ENCODE data around the gene SLC6A7. TPM values are rescaled to one million over a fixed set of nuclear protein-coding genes. Genes with fewer than 3 reads are reported as not detected.

The SLC6A7 gene
- polyA plus RNA-seq, 1 of the 3 experiments (the other 2 are of a cell fraction): not detected

DNA sequence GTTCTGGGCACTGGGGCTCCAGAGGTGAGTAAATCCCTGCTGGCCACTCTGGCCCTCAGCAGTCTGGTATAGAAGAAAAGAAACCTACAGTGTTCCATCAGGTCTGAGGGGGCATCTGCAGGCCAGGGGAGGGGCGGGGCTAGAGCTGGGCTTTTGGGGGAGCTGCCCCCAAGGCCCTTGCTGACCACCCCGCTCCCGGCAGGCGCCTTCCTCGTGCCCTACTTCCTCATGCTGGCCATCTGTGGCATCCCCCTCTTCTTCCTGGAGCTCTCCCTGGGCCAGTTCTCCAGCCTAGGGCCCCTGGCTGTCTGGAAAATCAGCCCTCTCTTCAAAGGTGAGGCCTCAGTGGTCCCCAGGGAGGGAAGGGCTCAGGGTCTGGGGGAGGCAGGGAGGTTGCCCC, 6.7 kb downstream of the SLC6A7 start:
- no peaks in the 10 kb centered on the region for H3K79me2 ChIP-seq (ENCODE audit: insufficient read depth)
- H3K9ac ChIP-seq: no peak overlapping the region
- H3K9me2 ChIP-seq: no peaks in the 10 kb centered on the region
- CTCF ChIA-PET: interaction anchor here (0.7 to 4.8 kb wide), 5 partner anchors 14 to 76 kb away, joined by 3 to 22 read pairs (median 5); no protein-coding TSS in a partner anchor
- no peak overlapping the region for H3K27ac ChIP-seq (ENCODE audit: low read depth in 2 of 2, low read length in 1 of 2)
- H3F3A ChIP-seq (replicated peaks; ENCODE audit: insufficient read depth): no peaks in the 10 kb centered on the region
- TF ChIP-seq, protein P1, sequence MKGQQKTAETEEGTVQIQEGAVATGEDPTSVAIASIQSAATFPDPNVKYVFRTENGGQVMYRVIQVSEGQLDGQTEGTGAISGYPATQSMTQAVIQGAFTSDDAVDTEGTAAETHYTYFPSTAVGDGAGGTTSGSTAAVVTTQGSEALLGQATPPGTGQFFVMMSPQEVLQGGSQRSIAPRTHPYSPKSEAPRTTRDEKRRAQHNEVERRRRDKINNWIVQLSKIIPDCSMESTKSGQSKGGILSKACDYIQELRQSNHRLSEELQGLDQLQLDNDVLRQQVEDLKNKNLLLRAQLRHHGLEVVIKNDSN (IDR thresholded peaks at IDR 0.05; ENCODE audit: borderline replicate concordance, low read depth): no peak
- TF ChIP-seq RFX5 (IDR thresholded peaks at IDR 0.05; ENCODE audit: low read length) (no peak), NFIC (IDR thresholded peaks at IDR 0.05; ENCODE audit: borderline replicate concordance) (no peak), FOSL2 (IDR thresholded peaks at IDR 0.05; ENCODE audit: borderline replicate concordance, low read depth) (no peak)
- no peak for DNase-seq
- WGBS (ENCODE audit: low lambda C conversion rate): 13% methylated on average over 4 of the region's 5 CpGs
- no peaks in the 10 kb centered on the region for H3K36me3 ChIP-seq (replicated peaks in 1 of 2; ENCODE audit: control insufficient read depth in 1 of 2, insufficient read depth in 2 of 2, low read length in 1 of 2)
- no peak overlapping the region for H2AFZ ChIP-seq (ENCODE audit: low read depth)
- peaks cover 10% of the 10 kb centered on the region; the same call in 1 of the 2 replicates for H3K27me3 ChIP-seq (ENCODE audit: insufficient read depth)
- H3K4me1 ChIP-seq (ENCODE audit: control insufficient read depth in 1 of 2, insufficient read depth in 2 of 2, low read depth in 1 of 2, low read length in 1 of 2): no peaks in the 10 kb centered on the region; a peak in 1 of 4 replicates
- POLR2A ChIA-PET: no interaction called here
- no peak overlapping the region for H3K4me3 ChIP-seq (ENCODE audit: low read depth in 2 of 2, low read length in 1 of 2)
- H3K9me3 ChIP-seq: no peaks in the 10 kb centered on the region
- no peaks in the 10 kb centered on the region for H4K20me1 ChIP-seq (ENCODE audit: insufficient read depth)
- no peak overlapping the region for H3K4me2 ChIP-seq

DNA sequence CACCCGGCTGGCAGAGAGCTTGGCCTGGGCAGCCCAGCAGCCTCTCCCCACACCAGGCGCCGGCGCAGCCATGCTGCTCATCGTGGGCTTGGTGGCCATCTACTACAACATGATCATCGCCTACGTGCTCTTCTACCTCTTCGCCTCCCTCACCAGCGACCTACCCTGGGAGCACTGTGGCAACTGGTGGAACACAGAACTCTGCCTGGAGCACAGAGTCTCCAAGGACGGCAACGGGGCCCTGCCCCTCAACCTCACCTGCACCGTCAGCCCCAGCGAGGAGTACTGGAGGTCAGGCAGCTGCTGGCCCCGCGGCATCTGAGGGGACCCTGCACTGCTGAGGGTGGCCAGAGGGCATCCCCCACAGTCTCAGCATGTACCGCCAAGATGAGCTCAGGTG, 7.1 kb downstream of the SLC6A7 start:
- no peaks in the 10 kb centered on the region; a peak in 1 of 4 replicates for H3K4me1 ChIP-seq (ENCODE audit: control insufficient read depth in 1 of 2, insufficient read depth in 2 of 2, low read depth in 1 of 2, low read length in 1 of 2)
- no peak overlapping the region for H3K27ac ChIP-seq (ENCODE audit: low read depth in 2 of 2, low read length in 1 of 2)
- H2AFZ ChIP-seq (ENCODE audit: low read depth): no peak overlapping the region
- H3K4me2 ChIP-seq: no peak overlapping the region
- H3K9me3 ChIP-seq: no peaks in the 10 kb centered on the region
- no peak for TF ChIP-seq MEF2A (IDR thresholded peaks at IDR 0.05; ENCODE audit: borderline replicate concordance, low read depth)
- TF ChIP-seq, protein P2, sequence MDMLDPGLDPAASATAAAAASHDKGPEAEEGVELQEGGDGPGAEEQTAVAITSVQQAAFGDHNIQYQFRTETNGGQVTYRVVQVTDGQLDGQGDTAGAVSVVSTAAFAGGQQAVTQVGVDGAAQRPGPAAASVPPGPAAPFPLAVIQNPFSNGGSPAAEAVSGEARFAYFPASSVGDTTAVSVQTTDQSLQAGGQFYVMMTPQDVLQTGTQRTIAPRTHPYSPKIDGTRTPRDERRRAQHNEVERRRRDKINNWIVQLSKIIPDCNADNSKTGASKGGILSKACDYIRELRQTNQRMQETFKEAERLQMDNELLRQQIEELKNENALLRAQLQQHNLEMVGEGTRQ (IDR thresholded peaks at IDR 0.05; ENCODE audit: borderline replicate concordance, low read depth, low read length): no peak
- TF ChIP-seq, protein P3, sequence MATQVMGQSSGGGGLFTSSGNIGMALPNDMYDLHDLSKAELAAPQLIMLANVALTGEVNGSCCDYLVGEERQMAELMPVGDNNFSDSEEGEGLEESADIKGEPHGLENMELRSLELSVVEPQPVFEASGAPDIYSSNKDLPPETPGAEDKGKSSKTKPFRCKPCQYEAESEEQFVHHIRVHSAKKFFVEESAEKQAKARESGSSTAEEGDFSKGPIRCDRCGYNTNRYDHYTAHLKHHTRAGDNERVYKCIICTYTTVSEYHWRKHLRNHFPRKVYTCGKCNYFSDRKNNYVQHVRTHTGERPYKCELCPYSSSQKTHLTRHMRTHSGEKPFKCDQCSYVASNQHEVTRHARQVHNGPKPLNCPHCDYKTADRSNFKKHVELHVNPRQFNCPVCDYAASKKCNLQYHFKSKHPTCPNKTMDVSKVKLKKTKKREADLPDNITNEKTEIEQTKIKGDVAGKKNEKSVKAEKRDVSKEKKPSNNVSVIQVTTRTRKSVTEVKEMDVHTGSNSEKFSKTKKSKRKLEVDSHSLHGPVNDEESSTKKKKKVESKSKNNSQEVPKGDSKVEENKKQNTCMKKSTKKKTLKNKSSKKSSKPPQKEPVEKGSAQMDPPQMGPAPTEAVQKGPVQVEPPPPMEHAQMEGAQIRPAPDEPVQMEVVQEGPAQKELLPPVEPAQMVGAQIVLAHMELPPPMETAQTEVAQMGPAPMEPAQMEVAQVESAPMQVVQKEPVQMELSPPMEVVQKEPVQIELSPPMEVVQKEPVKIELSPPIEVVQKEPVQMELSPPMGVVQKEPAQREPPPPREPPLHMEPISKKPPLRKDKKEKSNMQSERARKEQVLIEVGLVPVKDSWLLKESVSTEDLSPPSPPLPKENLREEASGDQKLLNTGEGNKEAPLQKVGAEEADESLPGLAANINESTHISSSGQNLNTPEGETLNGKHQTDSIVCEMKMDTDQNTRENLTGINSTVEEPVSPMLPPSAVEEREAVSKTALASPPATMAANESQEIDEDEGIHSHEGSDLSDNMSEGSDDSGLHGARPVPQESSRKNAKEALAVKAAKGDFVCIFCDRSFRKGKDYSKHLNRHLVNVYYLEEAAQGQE (IDR thresholded peaks at IDR 0.05; ENCODE audit: low read depth, low read length): no peak
- no peak for TF ChIP-seq SMC3 (IDR thresholded peaks at IDR 0.05; ENCODE audit: low read depth, low read length)
- no peaks in the 10 kb centered on the region for H3K9me2 ChIP-seq
- no peak overlapping the region for H3K4me3 ChIP-seq (ENCODE audit: low read depth in 2 of 2, low read length in 1 of 2)
- ChIA-PET CTCF (interaction anchor here (0.7 to 4.8 kb wide), 5 partner anchors 15 to 76 kb away, joined by 3 to 22 read pairs (median 5); no protein-coding TSS in a partner anchor), POLR2A (no interaction called here)
- H4K20me1 ChIP-seq (ENCODE audit: insufficient read depth): no peaks in the 10 kb centered on the region
- H3K79me2 ChIP-seq (ENCODE audit: insufficient read depth): no peaks in the 10 kb centered on the region
- no peak overlapping the region for H3K9ac ChIP-seq
- no peaks in the 10 kb centered on the region for H3F3A ChIP-seq (replicated peaks; ENCODE audit: insufficient read depth)
- H3K36me3 ChIP-seq (replicated peaks in 1 of 2; ENCODE audit: control insufficient read depth in 1 of 2, insufficient read depth in 2 of 2, low read length in 1 of 2): no peaks in the 10 kb centered on the region
- WGBS (ENCODE audit: low lambda C conversion rate): 76% methylated on average over 15 of the region's 16 CpGs
- H3K27me3 ChIP-seq (ENCODE audit: insufficient read depth): peaks cover 6% of the 10 kb centered on the region; the same call in 1 of the 2 replicates
- no peak for DNase-seq
